ENCODE results near the gene BTBD2.
A peak's percentile ranks its signal among the peaks of the same experiment; 100 is the strongest.

BTBD2 gene

DNA sequence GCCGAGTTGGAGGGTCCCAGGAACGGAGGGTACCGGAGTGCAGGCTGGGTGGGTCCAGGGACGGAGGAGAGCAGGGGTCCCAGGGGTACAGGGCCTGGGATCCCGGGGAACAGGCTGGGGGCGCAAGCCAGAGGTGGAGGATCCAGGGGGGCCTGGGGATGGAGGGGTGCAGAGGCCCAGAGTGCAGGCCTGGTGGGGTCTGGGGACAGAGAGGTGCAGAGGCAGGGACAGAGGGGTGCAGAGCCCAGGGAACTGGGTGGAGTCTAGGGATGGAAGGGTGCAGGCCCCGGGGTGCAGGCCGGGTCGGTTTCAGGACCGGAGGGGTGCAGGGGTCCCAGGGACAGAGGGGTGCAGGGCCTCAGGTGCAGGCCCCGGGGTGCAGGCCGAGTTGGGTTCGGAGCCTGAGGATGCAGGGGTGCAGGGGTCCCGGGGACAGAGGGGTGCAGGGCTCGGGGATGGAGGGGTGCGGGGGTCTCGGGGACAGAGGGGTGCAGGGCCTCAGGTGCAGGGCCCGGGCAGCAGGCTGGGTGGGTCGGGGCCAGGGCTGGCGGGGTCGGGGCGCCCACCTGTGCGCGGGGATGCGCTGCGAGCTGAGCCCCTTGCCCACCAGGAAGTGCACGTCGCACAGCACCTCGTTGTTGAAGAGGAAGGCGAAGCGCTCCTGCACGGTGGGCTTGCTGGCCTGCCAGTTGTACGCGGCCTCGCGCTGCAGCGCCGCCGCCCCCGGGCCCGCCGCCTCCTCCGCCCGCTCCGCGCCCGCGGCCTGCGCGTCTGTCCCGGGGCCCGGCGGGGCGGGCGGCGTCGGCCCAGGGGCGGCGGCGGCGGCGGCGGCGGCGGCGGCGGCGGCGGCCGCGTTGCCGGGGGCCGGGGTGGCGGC, 545 bp downstream of the BTBD2 start:
- Histone ChIP-seq H4K20me1 (ENCODE audit: insufficient read depth, low read length) (no peaks in the 10 kb centered on the region), H3K79me2 (ENCODE audit: low read length) (peaks cover 49% of the 10 kb centered on the region), H3K4me3 (ENCODE audit: low read length) (peak overlapping the region; percentile 70), H3K27ac (ENCODE audit: low read length) (no peak overlapping the region), H3K4me2 (ENCODE audit: low read depth, low read length) (peak overlapping the region; percentile 90), H3K4me1 (ENCODE audit: low read length) (0 out of 2 replicates have a peak, but pooled peaks cover 5% of the 10 kb centered on the region), H2AFZ (ENCODE audit: low read length) (peak overlapping the region; percentile 45), H3K27me3 (replicated peaks; ENCODE audit: insufficient read depth, low read length) (no peaks in the 10 kb centered on the region), H3K9ac (ENCODE audit: low read length) (peak overlapping the region; percentile 66), H3F3A (ENCODE audit: insufficient read depth, low read length) (peaks cover 6% of the 10 kb centered on the region), H3K9me2 (replicated peaks; ENCODE audit: insufficient read depth, low read length) (no peaks in the 10 kb centered on the region), H3K36me3 (replicated peaks; ENCODE audit: insufficient read depth, low read length) (no peaks in the 10 kb centered on the region), H3K9me3 (replicated peaks; ENCODE audit: insufficient read depth, low read length) (no peaks in the 10 kb centered on the region)
- peak; percentile 36 for DNase-seq
- TF ChIP-seq EZH2 (optimal IDR thresholded peaks at IDR 0.05; ENCODE audit: low read depth, low read length) (no peak), EZH2phosphoT487 (IDR thresholded peaks at IDR 0.05; ENCODE audit: low read length) (no peak)
- TF ChIP-seq, protein P1, sequence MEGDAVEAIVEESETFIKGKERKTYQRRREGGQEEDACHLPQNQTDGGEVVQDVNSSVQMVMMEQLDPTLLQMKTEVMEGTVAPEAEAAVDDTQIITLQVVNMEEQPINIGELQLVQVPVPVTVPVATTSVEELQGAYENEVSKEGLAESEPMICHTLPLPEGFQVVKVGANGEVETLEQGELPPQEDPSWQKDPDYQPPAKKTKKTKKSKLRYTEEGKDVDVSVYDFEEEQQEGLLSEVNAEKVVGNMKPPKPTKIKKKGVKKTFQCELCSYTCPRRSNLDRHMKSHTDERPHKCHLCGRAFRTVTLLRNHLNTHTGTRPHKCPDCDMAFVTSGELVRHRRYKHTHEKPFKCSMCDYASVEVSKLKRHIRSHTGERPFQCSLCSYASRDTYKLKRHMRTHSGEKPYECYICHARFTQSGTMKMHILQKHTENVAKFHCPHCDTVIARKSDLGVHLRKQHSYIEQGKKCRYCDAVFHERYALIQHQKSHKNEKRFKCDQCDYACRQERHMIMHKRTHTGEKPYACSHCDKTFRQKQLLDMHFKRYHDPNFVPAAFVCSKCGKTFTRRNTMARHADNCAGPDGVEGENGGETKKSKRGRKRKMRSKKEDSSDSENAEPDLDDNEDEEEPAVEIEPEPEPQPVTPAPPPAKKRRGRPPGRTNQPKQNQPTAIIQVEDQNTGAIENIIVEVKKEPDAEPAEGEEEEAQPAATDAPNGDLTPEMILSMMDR (IDR thresholded peaks at IDR 0.05; ENCODE audit: low read length) = no peak

DNA sequence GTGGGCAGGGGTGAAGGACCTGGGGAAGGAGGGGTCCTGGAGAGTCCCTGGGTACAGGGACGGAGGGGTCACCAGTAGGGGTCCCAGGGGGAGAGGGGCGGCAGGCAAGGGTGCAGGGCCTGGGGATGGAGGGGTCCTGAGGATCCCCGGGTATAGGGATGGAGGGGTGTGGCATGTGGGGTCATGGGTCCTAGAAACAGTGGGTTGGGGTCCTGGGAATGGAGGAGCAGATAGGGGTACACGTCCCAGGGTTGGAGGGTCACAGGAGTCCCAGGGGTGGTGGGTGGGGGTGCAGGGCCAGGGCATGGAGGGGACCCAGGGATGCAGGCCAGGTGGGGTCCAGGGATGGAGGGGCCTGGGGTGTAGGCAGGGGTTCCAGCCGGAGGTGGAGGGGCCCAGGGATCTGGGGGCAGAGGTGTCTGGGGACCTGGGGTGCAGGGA, 1.4 kb downstream of the BTBD2 start:
- H3K27ac ChIP-seq (ENCODE audit: low read length) = no peak overlapping the region
- H3K4me2 ChIP-seq (ENCODE audit: low read depth, low read length) = peak overlapping the region; percentile 90; the same call in 1 of the 2 replicates
- peaks cover 6% of the 10 kb centered on the region for H3F3A ChIP-seq (ENCODE audit: insufficient read depth, low read length)
- H3K9me3 ChIP-seq (replicated peaks; ENCODE audit: insufficient read depth, low read length) = no peaks in the 10 kb centered on the region
- H3K4me1 ChIP-seq (ENCODE audit: low read length) = 0 out of 2 replicates have a peak, but pooled peaks cover 5% of the 10 kb centered on the region
- TF ChIP-seq EZH2phosphoT487 (IDR thresholded peaks at IDR 0.05; ENCODE audit: low read length) (no peak), EZH2 (optimal IDR thresholded peaks at IDR 0.05; ENCODE audit: low read depth, low read length) (no peak)
- TF ChIP-seq, protein P1 (IDR thresholded peaks at IDR 0.05; ENCODE audit: low read length) = no peak
- no peaks in the 10 kb centered on the region for H3K9me2 ChIP-seq (replicated peaks; ENCODE audit: insufficient read depth, low read length)
- H3K4me3 ChIP-seq (ENCODE audit: low read length) = no peak overlapping the region
- peaks cover 49% of the 10 kb centered on the region for H3K79me2 ChIP-seq (ENCODE audit: low read length)
- no peaks in the 10 kb centered on the region for H3K27me3 ChIP-seq (replicated peaks; ENCODE audit: insufficient read depth, low read length)
- H3K36me3 ChIP-seq (replicated peaks; ENCODE audit: insufficient read depth, low read length) = no peaks in the 10 kb centered on the region
- no peak overlapping the region for H3K9ac ChIP-seq (ENCODE audit: low read length)
- H4K20me1 ChIP-seq (ENCODE audit: insufficient read depth, low read length) = no peaks in the 10 kb centered on the region
- no peak for DNase-seq
- H2AFZ ChIP-seq (ENCODE audit: low read length) = no peak overlapping the region

DNA sequence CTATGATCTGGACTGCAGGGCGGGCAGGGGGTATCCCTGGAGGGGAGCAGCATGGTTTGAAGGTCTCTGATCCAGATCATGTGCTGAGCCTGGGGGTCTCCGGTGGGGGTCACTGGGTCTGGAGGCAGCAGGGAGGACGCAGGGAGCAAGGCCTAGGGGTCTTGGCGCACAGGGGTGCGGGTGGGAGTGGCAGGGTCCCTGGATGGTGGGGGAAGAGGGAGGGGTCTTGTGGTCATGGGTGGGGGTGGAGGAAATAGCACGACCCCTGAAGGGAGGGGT, 1.9 kb downstream of the BTBD2 start:
- DNase-seq = no peak
- Histone ChIP-seq H3K79me2 (ENCODE audit: low read length) (peaks cover 49% of the 10 kb centered on the region), H3K4me2 (ENCODE audit: low read depth, low read length) (no peak overlapping the region), H3K9ac (ENCODE audit: low read length) (no peak overlapping the region), H3K4me3 (ENCODE audit: low read length) (no peak overlapping the region), H3K36me3 (replicated peaks; ENCODE audit: insufficient read depth, low read length) (no peaks in the 10 kb centered on the region), H3K27ac (ENCODE audit: low read length) (no peak overlapping the region), H3K9me3 (replicated peaks; ENCODE audit: insufficient read depth, low read length) (no peaks in the 10 kb centered on the region), H2AFZ (ENCODE audit: low read length) (no peak overlapping the region), H3F3A (ENCODE audit: insufficient read depth, low read length) (peaks cover 6% of the 10 kb centered on the region), H3K9me2 (replicated peaks; ENCODE audit: insufficient read depth, low read length) (no peaks in the 10 kb centered on the region), H3K4me1 (ENCODE audit: low read length) (0 out of 2 replicates have a peak, but pooled peaks cover 5% of the 10 kb centered on the region), H3K27me3 (replicated peaks; ENCODE audit: insufficient read depth, low read length) (no peaks in the 10 kb centered on the region), H4K20me1 (ENCODE audit: insufficient read depth, low read length) (no peaks in the 10 kb centered on the region)
- TF ChIP-seq EZH2 (optimal IDR thresholded peaks at IDR 0.05; ENCODE audit: low read depth, low read length) (no peak), EZH2phosphoT487 (IDR thresholded peaks at IDR 0.05; ENCODE audit: low read length) (no peak)
- TF ChIP-seq, protein P1 (IDR thresholded peaks at IDR 0.05; ENCODE audit: low read length) = no peak

Data from MM.1S (cell line).